Measurements from ENCODE around the gene XYLT1.

XYLT1 gene

DNA sequence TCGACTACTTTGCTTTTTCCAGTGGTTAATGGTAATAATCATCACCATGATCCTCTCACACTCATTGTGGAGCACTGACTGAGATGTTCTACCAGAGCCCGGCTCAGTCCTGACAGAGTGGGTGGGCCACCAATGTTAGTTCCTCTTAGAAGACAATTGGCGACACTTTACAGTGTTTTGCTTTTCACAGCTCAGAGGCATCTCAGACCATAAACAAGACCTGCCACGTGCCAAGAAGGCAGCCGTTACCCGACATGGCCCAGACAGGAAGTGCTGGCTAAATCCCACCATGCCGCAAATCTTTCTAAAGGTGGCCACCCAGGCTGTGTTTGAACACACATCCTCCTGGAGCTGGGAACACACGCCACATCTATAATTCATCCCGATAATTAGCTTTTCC lies 103.7 kb downstream of the XYLT1 start:
- TF ChIP-seq POU2F2 (IDR thresholded peaks at IDR 0.05; ENCODE audit: low read depth, low read length) (no peak), POLR2A (IDR thresholded peaks at IDR 0.05; ENCODE audit: low read depth, low read length) (no peak), POLR2AphosphoS5 (IDR thresholded peaks at IDR 0.05; ENCODE audit: low read depth, low read length) (no peak), SPI1 (IDR thresholded peaks at IDR 0.05; ENCODE audit: low read depth, low read length) (no peak), TAF1 (IDR thresholded peaks at IDR 0.05; ENCODE audit: low read depth, low read length) (no peak), PAX5 (IDR thresholded peaks at IDR 0.05; ENCODE audit: insufficient read depth, low read length, severe bottlenecking) (no peak)
- no peak for DNase-seq (ENCODE audit: insufficient read length, low spot score)

GRCh38 chr16:17366299-17366961 lies 104.3 kb downstream of the XYLT1 start:
- no peak for FAIRE-seq

More for the DNA sequence above, 103.7 kb downstream of the XYLT1 start:
- peak; percentile 89 for FAIRE-seq

DNA sequence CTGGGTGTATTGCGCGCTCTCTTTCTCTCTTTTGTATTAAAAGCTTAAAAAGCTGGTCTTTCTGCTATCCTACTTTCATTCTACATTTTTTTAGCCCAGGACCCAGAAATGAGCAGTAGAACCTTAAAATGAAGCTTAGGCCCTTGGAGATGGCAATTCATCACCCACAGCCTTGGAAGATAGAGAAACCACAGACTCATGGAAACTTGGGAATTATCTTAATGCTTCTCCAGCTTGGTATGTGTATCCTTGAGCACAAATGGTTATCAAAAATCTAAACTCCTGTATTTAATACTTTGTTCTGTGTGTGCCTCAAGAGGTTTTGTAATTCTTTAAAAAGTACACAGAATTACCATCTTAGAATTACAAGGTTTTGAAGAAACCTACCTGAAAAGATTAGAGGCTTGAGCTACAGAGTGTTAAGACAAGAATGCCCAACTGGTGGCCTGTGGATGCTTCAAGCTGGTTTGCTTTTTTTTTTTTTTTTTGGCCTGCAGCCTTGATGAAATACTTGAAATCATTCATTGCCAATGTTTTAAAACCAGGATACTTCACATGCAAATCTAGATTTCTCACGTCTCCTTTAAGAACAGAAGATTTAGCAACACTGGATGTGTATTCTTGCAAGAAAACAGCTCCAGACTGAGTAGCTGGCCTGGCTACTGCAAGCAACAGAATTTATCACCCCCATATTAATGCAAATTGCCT lies 105.0 kb downstream of the XYLT1 start:
- TF ChIP-seq TAF1 (IDR thresholded peaks at IDR 0.05; ENCODE audit: low read depth, low read length) = no peak
- TF ChIP-seq POLR2A (IDR thresholded peaks at IDR 0.05; ENCODE audit: low read depth, low read length) = no peak
- TF ChIP-seq SPI1 (IDR thresholded peaks at IDR 0.05; ENCODE audit: low read depth, low read length) = no peak
- no peak for DNase-seq (ENCODE audit: insufficient read length, low spot score)
- FAIRE-seq = no peak

More at GRCh38 chr16:17366299-17366961, 104.3 kb downstream of the XYLT1 start:
- no peak for DNase-seq (ENCODE audit: insufficient read length, low spot score)
- TF ChIP-seq PAX5 (IDR thresholded peaks at IDR 0.05; ENCODE audit: insufficient read depth, low read length, severe bottlenecking) (no peak), POU2F2 (IDR thresholded peaks at IDR 0.05; ENCODE audit: low read depth, low read length) (no peak), SPI1 (IDR thresholded peaks at IDR 0.05; ENCODE audit: low read depth, low read length) (no peak), POLR2AphosphoS5 (IDR thresholded peaks at IDR 0.05; ENCODE audit: low read depth, low read length) (no peak)

DNA sequence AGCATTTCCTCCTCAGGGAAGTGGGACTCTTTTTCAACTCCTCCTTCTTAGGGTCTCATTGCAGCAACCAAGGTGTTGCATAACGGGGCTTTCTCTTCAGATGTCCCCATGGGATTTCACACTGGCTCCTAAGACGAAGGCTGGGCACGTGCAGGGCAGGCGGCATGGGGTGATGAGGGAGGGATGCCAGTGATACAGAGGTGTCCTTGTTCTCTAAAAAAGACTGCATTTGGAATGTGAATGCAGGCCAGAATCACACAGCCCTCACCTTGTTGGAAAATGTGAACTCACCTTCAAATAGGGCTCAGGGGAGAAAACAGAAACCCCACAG lies 105.6 kb downstream of the XYLT1 start:
- DNase-seq (ENCODE audit: insufficient read length, low spot score) = no peak
- no peak for TF ChIP-seq POLR2A (IDR thresholded peaks at IDR 0.05; ENCODE audit: low read depth, low read length)
- TF ChIP-seq TAF1 (IDR thresholded peaks at IDR 0.05; ENCODE audit: low read depth, low read length) = no peak
- FAIRE-seq = no peak

GRCh38 chr16:17364319-17365210 lies 106.2 kb downstream of the XYLT1 start:
- no peak for TF ChIP-seq POU2F2 (IDR thresholded peaks at IDR 0.05; ENCODE audit: low read depth, low read length)
- no peak for TF ChIP-seq SPI1 (IDR thresholded peaks at IDR 0.05; ENCODE audit: low read depth, low read length)
- TF ChIP-seq POLR2AphosphoS5 (IDR thresholded peaks at IDR 0.05; ENCODE audit: low read depth, low read length) = no peak
- no peak for TF ChIP-seq PAX5 (IDR thresholded peaks at IDR 0.05; ENCODE audit: insufficient read depth, low read length, severe bottlenecking)
- no peak for TF ChIP-seq POLR2A (IDR thresholded peaks at IDR 0.05; ENCODE audit: low read depth, low read length)
- no peak for TF ChIP-seq TAF1 (IDR thresholded peaks at IDR 0.05; ENCODE audit: low read depth, low read length)
- FAIRE-seq = peak; percentile 71
- DNase-seq (ENCODE audit: insufficient read length, low spot score) = no peak

DNA sequence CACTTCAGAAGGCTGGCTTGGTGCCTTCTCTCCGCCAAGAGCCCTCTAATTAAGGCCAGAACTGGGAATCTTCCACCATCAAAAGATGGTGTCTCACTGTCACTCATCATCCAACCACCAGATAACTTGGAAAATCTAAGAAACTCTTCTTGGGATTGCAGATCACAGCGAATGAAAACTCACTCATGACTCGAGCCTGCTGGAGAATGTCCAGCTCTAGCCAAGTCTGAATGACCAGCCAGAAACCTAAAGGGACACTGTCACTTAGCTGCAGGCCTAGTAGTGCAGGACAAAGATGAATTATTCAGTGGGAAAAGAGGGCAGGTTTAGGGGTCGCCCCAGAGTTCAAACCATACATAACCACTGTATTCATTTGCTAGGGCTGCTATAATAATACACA lies 107.8 kb downstream of the XYLT1 start:
- TF ChIP-seq SPI1 (IDR thresholded peaks at IDR 0.05; ENCODE audit: low read depth, low read length) = no peak
- DNase-seq (ENCODE audit: insufficient read length, low spot score) = no peak
- FAIRE-seq = no peak

GRCh38 chr16:17362183-17362582 lies 108.6 kb downstream of the XYLT1 start:
- no peak for DNase-seq (ENCODE audit: insufficient read length, low spot score)
- FAIRE-seq = no peak
- TF ChIP-seq TAF1 (IDR thresholded peaks at IDR 0.05; ENCODE audit: low read depth, low read length) (no peak), POLR2AphosphoS5 (IDR thresholded peaks at IDR 0.05; ENCODE audit: low read depth, low read length) (no peak)

- no peak for FAIRE-seq
- no peak for DNase-seq (ENCODE audit: insufficient read length, low spot score)
- no peak for TF ChIP-seq POLR2A (IDR thresholded peaks at IDR 0.05; ENCODE audit: low read depth, low read length)
- TF ChIP-seq TAF1 (IDR thresholded peaks at IDR 0.05; ENCODE audit: low read depth, low read length) = no peak
- 0 out of 2 replicates have a peak, but pooled peaks have one; percentile 9 for TF ChIP-seq SPI1 (IDR thresholded peaks at IDR 0.05; ENCODE audit: low read depth, low read length)
- no peak for TF ChIP-seq PAX5 (IDR thresholded peaks at IDR 0.05; ENCODE audit: insufficient read depth, low read length, severe bottlenecking)
- TF ChIP-seq POU2F2 (IDR thresholded peaks at IDR 0.05; ENCODE audit: low read depth, low read length) = no peak
- TF ChIP-seq POLR2AphosphoS5 (IDR thresholded peaks at IDR 0.05; ENCODE audit: low read depth, low read length) = no peak
These were observed 110.1 kb downstream of the XYLT1 start for GRCh38 chr16:17360693-17361122.

GRCh38 chr16:17359788-17360390 lies 110.9 kb downstream of the XYLT1 start:
- DNase-seq (ENCODE audit: insufficient read length, low spot score) (no peak), FAIRE-seq (peak; percentile 84)
- TF ChIP-seq TAF1 (IDR thresholded peaks at IDR 0.05; ENCODE audit: low read depth, low read length) (no peak), SPI1 (IDR thresholded peaks at IDR 0.05; ENCODE audit: low read depth, low read length) (0 out of 2 replicates have a peak, but pooled peaks have one; percentile 19)

DNA sequence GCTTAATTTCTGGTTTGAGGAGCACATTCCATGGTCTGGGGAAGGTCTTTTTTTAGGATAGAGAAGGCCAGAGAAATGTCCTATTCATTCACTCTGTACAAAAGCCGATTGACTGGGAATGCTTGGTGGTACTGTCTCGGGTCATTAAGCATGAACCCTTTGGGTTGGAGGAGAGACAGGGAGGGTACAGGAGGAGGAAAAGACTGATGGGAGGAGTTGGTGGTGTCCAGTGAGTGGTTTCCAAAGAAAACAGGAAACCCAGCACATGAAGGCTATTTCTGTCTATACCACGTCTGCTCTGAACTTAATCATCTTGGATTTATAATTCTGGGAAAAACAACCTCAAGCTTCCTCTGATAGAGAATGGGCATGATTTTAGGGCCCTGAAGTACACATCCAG lies 111.9 kb downstream of the XYLT1 start:
- TF ChIP-seq TAF1 (IDR thresholded peaks at IDR 0.05; ENCODE audit: low read depth, low read length) (no peak), PAX5 (IDR thresholded peaks at IDR 0.05; ENCODE audit: insufficient read depth, low read length, severe bottlenecking) (no peak), POLR2AphosphoS5 (IDR thresholded peaks at IDR 0.05; ENCODE audit: low read depth, low read length) (no peak), SPI1 (IDR thresholded peaks at IDR 0.05; ENCODE audit: low read depth, low read length) (no peak), POLR2A (IDR thresholded peaks at IDR 0.05; ENCODE audit: low read depth, low read length) (no peak), POU2F2 (IDR thresholded peaks at IDR 0.05; ENCODE audit: low read depth, low read length) (no peak)
- no peak for DNase-seq (ENCODE audit: insufficient read length, low spot score)
- FAIRE-seq = no peak
